Mesenchymal stem cell (in vitro differentiated cells and primary cell): ENCODE measurements around the gene CTAGE8.
"Not testable (repeated sequence)": the region's sequence is repeated elsewhere in the genome, so short reads cannot be mapped to it uniquely, and the experiment has no call there.

Source experiments
- DNase-seq: peaks from one replicate; pipeline ENCODE4 v3.0.0-alpha.2; 2013
- H2AFZ ChIP-seq: one replicate; pipeline ENCODE4 v1.6.1; 2013; ENCODE audit warnings: low read depth, mild to moderate bottlenecking, control low read depth, inconsistent platforms, low read length, moderate library complexity
- H2AK5ac ChIP-seq: 2 replicates; pipeline ENCODE4 v1.6.1; 2013; ENCODE audit warnings: low read length, moderate library complexity, mild to moderate bottlenecking, inconsistent platforms; ENCODE audit not compliant: severe bottlenecking
- H2BK120ac ChIP-seq: one replicate; pipeline ENCODE4 v1.6.1; 2013; ENCODE audit warnings: low read depth, mild to moderate bottlenecking, inconsistent platforms, low read length, moderate library complexity
- H2BK12ac ChIP-seq, 2 experiments: one replicate each; pipeline ENCODE4 v1.6.1; 2013; ENCODE audit warnings: inconsistent platforms in 2 of 2, low read length in 2 of 2, mild to moderate bottlenecking in 2 of 2, moderate library complexity in 2 of 2, control low read depth in 1 of 2
- H2BK15ac ChIP-seq: one replicate; pipeline ENCODE4 v1.6.1; 2013; ENCODE audit warnings: mild to moderate bottlenecking, low read depth, inconsistent platforms; ENCODE audit not compliant: poor library complexity, severe bottlenecking
- H2BK5ac ChIP-seq: 2 replicates; pipeline ENCODE4 v1.6.1; 2013; ENCODE audit warnings: low read depth, mild to moderate bottlenecking, low read length, control low read depth, inconsistent platforms; ENCODE audit not compliant: poor library complexity, severe bottlenecking
- H3K14ac ChIP-seq, 2 experiments: one replicate each; pipeline ENCODE4 v1.6.1; 2013; ENCODE audit warnings: inconsistent platforms in 2 of 2, low read length in 2 of 2, control low read depth in 1 of 2, mild to moderate bottlenecking in 1 of 2, moderate library complexity in 1 of 2
- H3K18ac ChIP-seq, 2 experiments: one replicate each; pipeline ENCODE4 v1.6.1; 2013; ENCODE audit warnings: inconsistent platforms in 2 of 2, low read length in 2 of 2, control low read depth in 1 of 2, low read depth in 1 of 2, mild to moderate bottlenecking in 1 of 2
- H3K23ac ChIP-seq, 2 experiments: one replicate each; pipeline ENCODE4 v1.6.1; 2013; ENCODE audit warnings: inconsistent platforms in 2 of 2, low read length in 2 of 2, mild to moderate bottlenecking in 2 of 2, moderate library complexity in 2 of 2, control low read depth in 1 of 2
- H3K27ac ChIP-seq: 2 replicates; pipeline ENCODE4 v1.5.1; 2013; ENCODE audit warnings: mild to moderate bottlenecking, moderate library complexity, low read length, control low read depth, inconsistent platforms; ENCODE audit not compliant: poor library complexity, severe bottlenecking
- H3K27me3 ChIP-seq, 2 experiments: 2 replicates each; pipeline versions ENCODE4 v1.6.1 to v1.7.0; 2013; ENCODE audit warnings: low read length in 2 of 2, mild to moderate bottlenecking in 2 of 2, moderate library complexity in 2 of 2, control low read depth in 1 of 2, inconsistent platforms in 1 of 2; ENCODE audit not compliant: control insufficient read depth in 1 of 2, insufficient read depth in 1 of 2
- H3K36me3 ChIP-seq, 2 experiments: 2 replicates each; pipeline versions ENCODE4 v1.6.1 to v1.7.0; 2013; ENCODE audit warnings: low read length in 2 of 2, control low read depth in 1 of 2, inconsistent platforms in 1 of 2, low read depth in 1 of 2, mild to moderate bottlenecking in 1 of 2; ENCODE audit not compliant: insufficient read depth in 2 of 2, control insufficient read depth in 1 of 2
- H3K4ac ChIP-seq, 2 experiments: one replicate each; pipeline ENCODE4 v1.6.1; 2013; ENCODE audit warnings: inconsistent platforms in 2 of 2, low read length in 2 of 2, mild to moderate bottlenecking in 2 of 2, moderate library complexity in 2 of 2, control low read depth in 1 of 2, low read depth in 1 of 2
- H3K4me1 ChIP-seq: 2 replicates; pipeline ENCODE4 v1.6.1; 2013; ENCODE audit warnings: low read depth, low read length, control low read depth; ENCODE audit not compliant: control insufficient read depth, insufficient read depth
- H3K4me2 ChIP-seq: 2 replicates; pipeline ENCODE4 v1.6.1; 2013; ENCODE audit warnings: low read length, mild to moderate bottlenecking, inconsistent platforms; ENCODE audit not compliant: poor library complexity, severe bottlenecking
- H3K4me3 ChIP-seq, 2 experiments: 2 replicates each; pipeline versions ENCODE4 v1.5.1 to v1.7.0; 2013; ENCODE audit warnings: low read length in 2 of 2, mild to moderate bottlenecking in 2 of 2, control low read depth in 1 of 2, low read depth in 1 of 2; ENCODE audit not compliant: insufficient read depth in 1 of 2
- H3K79me1 ChIP-seq: replicated peaks from 2 replicates; pipeline ENCODE4 v1.6.1; 2013; ENCODE audit warnings: mild to moderate bottlenecking, control low read depth, low read length, inconsistent platforms; ENCODE audit not compliant: poor library complexity, severe bottlenecking
- H3K9ac ChIP-seq: 2 replicates; pipeline ENCODE4 v1.7.0; 2013; ENCODE audit warnings: mild to moderate bottlenecking, low read length, moderate library complexity
- H3K9me3 ChIP-seq: 2 replicates; pipeline ENCODE4 v1.7.0; 2013; ENCODE audit warnings: mild to moderate bottlenecking, low read length; ENCODE audit not compliant: control insufficient read depth
- H4K8ac ChIP-seq: one replicate; pipeline ENCODE4 v1.6.1; 2013; ENCODE audit warnings: inconsistent platforms, mild to moderate bottlenecking, low read length, moderate library complexity
- H4K91ac ChIP-seq: one replicate; pipeline ENCODE4 v1.6.1; 2013; ENCODE audit warnings: mild to moderate bottlenecking, low read length, inconsistent platforms
- WGBS: methylation state at CpG from one replicate; pipeline ENCODE4 v1.1.7; 2013; ENCODE audit warnings: mixed read lengths; 5-methylcytosine and 5-hydroxymethylcytosine counted together

CTAGE8 gene

DNA sequence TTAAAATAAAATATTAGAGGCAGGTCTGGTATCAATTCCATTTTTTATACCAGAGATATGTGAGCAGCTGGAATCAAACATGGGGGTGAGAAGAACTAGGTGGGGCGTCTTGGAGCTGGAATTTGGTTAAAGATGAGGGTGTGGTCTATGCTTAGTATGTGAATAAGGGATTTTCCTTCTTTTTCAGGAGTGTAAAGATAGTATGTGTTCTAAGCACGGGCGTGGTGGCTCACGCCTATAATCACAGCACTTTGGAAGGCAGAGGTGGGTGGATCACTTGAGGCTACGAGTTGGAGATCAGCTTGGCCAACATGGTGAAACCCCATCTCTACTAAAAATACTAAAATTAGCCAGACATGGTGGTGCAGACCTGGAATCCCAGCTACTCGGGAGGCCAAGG lies 6.2 kb upstream of the CTAGE8 start:
- H3K27ac ChIP-seq, H3K4me3 ChIP-seq, H2AFZ ChIP-seq, H2AK5ac ChIP-seq, H2BK5ac ChIP-seq, H3K4ac ChIP-seq, H3K4me2 ChIP-seq, H3K4me1 ChIP-seq, H3K14ac ChIP-seq, H3K18ac ChIP-seq, H3K27me3 ChIP-seq, H3K79me1 ChIP-seq, H4K91ac ChIP-seq, H3K36me3 ChIP-seq, H2BK120ac ChIP-seq, DNase-seq, H2BK12ac ChIP-seq, H2BK15ac ChIP-seq, H4K8ac ChIP-seq, H3K9ac ChIP-seq, H3K23ac ChIP-seq, H3K9me3 ChIP-seq: not testable (repeated sequence)
- no CpG with 5 or more reads among the region's 6 CpGs for WGBS

DNA sequence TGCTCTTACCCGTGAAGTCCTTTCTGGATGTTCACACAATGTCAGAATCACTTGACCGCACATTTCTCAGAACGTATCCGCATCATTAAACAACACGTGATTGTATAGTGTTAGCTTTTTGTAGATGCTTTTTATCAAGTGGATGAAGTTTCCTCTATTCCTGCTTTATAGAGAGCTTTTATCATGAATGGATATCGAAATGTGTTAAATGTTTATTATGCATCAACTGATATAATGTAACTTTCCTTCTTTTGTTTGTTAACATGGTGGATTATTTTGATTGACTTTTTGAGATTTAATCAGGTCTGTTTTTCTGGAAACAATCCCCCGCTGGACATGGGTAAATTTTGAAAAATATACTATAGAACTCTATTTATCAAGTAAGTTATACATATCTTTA lies 4.4 kb downstream of the CTAGE8 start, which contains the start of gene OR2A7:
TSS of gene OR2A7 (minus strand) at position 101 of the 400 bp plus-strand sequence. CDS start 5,164 bp downstream, outside the sequence.
- H3K23ac ChIP-seq, H3K27me3 ChIP-seq, H3K9me3 ChIP-seq, H3K4me3 ChIP-seq, H3K4ac ChIP-seq, H4K91ac ChIP-seq, H2BK12ac ChIP-seq, DNase-seq, H2BK15ac ChIP-seq, H2AK5ac ChIP-seq, H2BK5ac ChIP-seq, H3K9ac ChIP-seq, H4K8ac ChIP-seq, H2AFZ ChIP-seq, H3K18ac ChIP-seq, H3K36me3 ChIP-seq, H3K4me1 ChIP-seq, H2BK120ac ChIP-seq, H3K27ac ChIP-seq, H3K14ac ChIP-seq, H3K4me2 ChIP-seq, H3K79me1 ChIP-seq: not testable (repeated sequence)
- WGBS = 97% methylated on average over 4 of the region's 7 CpGs

DNA sequence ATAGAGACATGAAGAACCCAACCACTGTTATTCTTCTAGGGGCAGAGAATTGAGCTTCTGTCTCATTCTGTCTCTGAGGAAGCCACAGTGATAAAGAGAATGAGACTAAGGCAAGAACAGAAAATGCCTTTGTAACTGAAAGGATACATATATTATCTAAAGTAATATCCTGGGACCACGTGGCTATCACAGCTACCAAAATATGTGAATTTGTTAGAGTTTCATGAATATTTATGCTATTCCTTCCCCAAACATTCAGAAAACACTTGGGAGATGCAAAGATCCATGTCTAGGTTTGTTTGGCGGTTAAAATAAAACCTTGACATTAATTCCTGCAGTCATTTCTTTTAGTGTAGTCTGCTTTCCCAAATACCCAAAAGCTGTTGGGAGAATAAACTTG lies 7.0 kb downstream of the CTAGE8 start:
- H3K4me2 ChIP-seq, H3K18ac ChIP-seq, H3K4me3 ChIP-seq, H2AK5ac ChIP-seq, H3K23ac ChIP-seq, H2BK5ac ChIP-seq, H2AFZ ChIP-seq, H3K36me3 ChIP-seq, H3K27ac ChIP-seq, H2BK120ac ChIP-seq, H3K4me1 ChIP-seq, H3K9ac ChIP-seq, H3K4ac ChIP-seq, DNase-seq, H4K91ac ChIP-seq, H2BK12ac ChIP-seq, H3K14ac ChIP-seq, H3K9me3 ChIP-seq, H4K8ac ChIP-seq, H3K79me1 ChIP-seq, H3K27me3 ChIP-seq, H2BK15ac ChIP-seq: not testable (repeated sequence)
- no CpG with 5 or more reads among the region's 2 CpGs for WGBS

GRCh38 chr7:144259067-144259466 lies 10.0 kb downstream of the CTAGE8 start:
- H3K36me3 ChIP-seq, H3K9me3 ChIP-seq, H3K79me1 ChIP-seq, H4K8ac ChIP-seq, H2AK5ac ChIP-seq, H3K18ac ChIP-seq, H2BK12ac ChIP-seq, H3K4ac ChIP-seq, H3K4me1 ChIP-seq, H3K9ac ChIP-seq, H2BK120ac ChIP-seq, H3K23ac ChIP-seq, H3K4me2 ChIP-seq, H3K27me3 ChIP-seq, H2BK15ac ChIP-seq, H3K14ac ChIP-seq, H2BK5ac ChIP-seq, DNase-seq, H2AFZ ChIP-seq, H4K91ac ChIP-seq, H3K27ac ChIP-seq, H3K4me3 ChIP-seq: not testable (repeated sequence)
- no CpG with 5 or more reads among the region's 14 CpGs for WGBS
